HG03521 (cell line): ENCODE data around the gene ITPK1.

Experiments used
- ATAC-seq: cut with Tn5 transposase; IDR thresholded peaks from one replicate; pipeline ENCODE4 v1.9.1; 2021; ENCODE audit warnings: mild to moderate bottlenecking, moderate library complexity; ENCODE audit not compliant: unreplicated experiment

The ITPK1 gene

GRCh38 chr14:93012951-93013719 is 102.6 kb downstream of the ITPK1 start:
- no peak for ATAC-seq

GRCh38 chr14:93012506-93012905 is 103.2 kb downstream of the ITPK1 start:
- no peak for ATAC-seq

- no peak for ATAC-seq
These were observed 103.9 kb downstream of the ITPK1 start for GRCh38 chr14:93011650-93012325.

GRCh38 chr14:93011141-93011529 is 104.6 kb downstream of the ITPK1 start:
- no peak for ATAC-seq

GRCh38 chr14:93010522-93011140 is 105.1 kb downstream of the ITPK1 start:
- no peak for ATAC-seq

- no peak for ATAC-seq
These were observed 105.6 kb downstream of the ITPK1 start for GRCh38 chr14:93010130-93010499.

GRCh38 chr14:93009471-93010129 is 106.1 kb downstream of the ITPK1 start:
- no peak for ATAC-seq

- ATAC-seq = no peak
These were observed 107.3 kb downstream of the ITPK1 start for GRCh38 chr14:93008381-93008780.

- ATAC-seq = no peak
These were observed 108.3 kb downstream of the ITPK1 start for GRCh38 chr14:93007225-93007997.

- ATAC-seq = no peak
These were observed 109.1 kb downstream of the ITPK1 start for GRCh38 chr14:93006567-93007051.

GRCh38 chr14:93005838-93006237 is 109.9 kb downstream of the ITPK1 start:
- no peak for ATAC-seq

- ATAC-seq = no peak
These were observed 110.5 kb downstream of the ITPK1 start for GRCh38 chr14:93005135-93005813.

GRCh38 chr14:93004699-93005082 is 111.0 kb downstream of the ITPK1 start:
- ATAC-seq = no peak

- ATAC-seq = no peak
These were observed 111.6 kb downstream of the ITPK1 start for GRCh38 chr14:93003945-93004698.

GRCh38 chr14:93002851-93003298 is 112.8 kb downstream of the ITPK1 start:
- ATAC-seq = no peak

- no peak for ATAC-seq
These were observed 113.7 kb downstream of the ITPK1 start for GRCh38 chr14:93002049-93002448.

GRCh38 chr14:92998946-92999345 is 116.8 kb downstream of the ITPK1 start:
- no peak for ATAC-seq

- ATAC-seq = no peak
These were observed 118.2 kb downstream of the ITPK1 start for GRCh38 chr14:92997343-92998061.

- no peak for ATAC-seq
These were observed 120.1 kb downstream of the ITPK1 start for GRCh38 chr14:92995620-92996019.
